Ishikawa (cell line): ENCODE data around the gene ATG16L2.

Experiments
- CEBPB ChIP-seq: IDR thresholded peaks from 2 replicates; pipeline ENCODE4 v1.6.1; 2012
- CREB1 ChIP-seq: IDR thresholded peaks from 2 replicates; pipeline ENCODE4 v1.6.1; 2012; ENCODE audit warnings: low read depth
- EGR1 ChIP-seq: IDR thresholded peaks from 2 replicates; pipeline ENCODE4 v1.6.1; 2012
- EP300 ChIP-seq: IDR thresholded peaks from 2 replicates; pipeline ENCODE4 v1.6.1; 2012; ENCODE audit warnings: borderline replicate concordance
- NFIC ChIP-seq: IDR thresholded peaks from 2 replicates; pipeline ENCODE4 v1.6.1; 2012
- TAF1 ChIP-seq: IDR thresholded peaks from 2 replicates; pipeline ENCODE4 v1.6.1; 2012; ENCODE audit warnings: low read depth, mild to moderate bottlenecking
- YY1 ChIP-seq: IDR thresholded peaks from 2 replicates; pipeline ENCODE4 v1.6.1; 2012; ENCODE audit warnings: low read depth
- TF ChIP-seq, protein P1 (sequence below): IDR thresholded peaks from 2 replicates; pipeline ENCODE4 v1.6.1; 2012

DNA sequence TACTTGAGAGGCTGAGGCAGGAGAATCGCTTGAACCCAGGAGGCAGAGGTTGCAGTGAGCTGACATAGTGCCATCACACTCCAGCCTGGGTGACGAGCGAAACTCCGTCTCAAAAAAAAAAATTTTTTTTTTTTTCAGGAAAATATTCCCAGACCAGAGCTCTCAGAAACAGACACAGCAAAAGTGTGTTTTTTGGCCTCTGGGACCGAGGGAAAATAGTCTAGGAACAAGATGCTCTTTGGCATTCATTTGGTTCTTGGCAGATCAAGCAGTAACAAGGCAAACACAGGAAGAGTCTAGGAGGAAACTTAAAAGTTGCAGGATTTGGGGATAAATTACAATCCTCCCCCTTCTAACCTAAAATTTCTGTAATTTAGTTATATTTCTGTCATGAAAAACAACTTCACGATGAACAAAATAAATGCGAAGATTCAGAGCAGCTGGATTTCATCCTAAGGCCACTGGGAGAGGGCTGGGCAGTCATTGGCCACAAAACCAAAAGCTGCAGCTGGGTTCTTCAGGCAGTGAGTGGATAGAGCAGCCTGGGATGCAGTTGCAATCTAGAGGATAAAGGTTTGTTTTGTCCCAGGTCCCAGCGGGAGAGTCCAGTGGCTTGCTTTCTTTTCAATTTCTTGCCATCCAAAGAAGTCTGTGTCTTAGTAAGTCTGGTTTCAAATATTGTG is 19.7 kb downstream of the ATG16L2 start:
- TF ChIP-seq CEBPB (no peak), NFIC (no peak), EP300 (no peak), TAF1 (no peak), YY1 (no peak), CREB1 (no peak), EGR1 (no peak)
- TF ChIP-seq, protein P1, sequence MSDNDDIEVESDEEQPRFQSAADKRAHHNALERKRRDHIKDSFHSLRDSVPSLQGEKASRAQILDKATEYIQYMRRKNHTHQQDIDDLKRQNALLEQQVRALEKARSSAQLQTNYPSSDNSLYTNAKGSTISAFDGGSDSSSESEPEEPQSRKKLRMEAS: no peak
